Endothelial cell of umbilical vein (primary cell): ENCODE data around the gene NAV2. TPM values are rescaled to one million over a fixed set of nuclear protein-coding genes. Genes with fewer than 3 reads are reported as not detected.

Source experiments
- BruUV-seq: library from RNA; stranded (reverse); fragments of 400-500 nt; replicated peaks from 2 replicates; lab custom pipeline; 2021; lab: Mats Ljungman, UMichigan
- CTCF ChIA-PET: fragments of 300-600, 350-600 bp; sonication (Branson Sonifier 250); formaldehyde crosslinking; loops from one replicate; lab custom pipeline; 2021; ENCODE audit warnings: antibody characterized with exemption, inconsistent platforms; lab: Charles Lee
- POLR2A ChIA-PET: fragments of 300-600, 350-600 bp; sonication (Branson Sonifier 250); formaldehyde crosslinking; loops from one replicate; lab custom pipeline; 2021; ENCODE audit warnings: antibody characterized with exemption, inconsistent platforms; lab: Charles Lee
- DNase-seq: peaks from one replicate; pipeline ENCODE4 v3.0.0-alpha.2; 2011; ENCODE audit warnings: low read depth, low spot score
- FAIRE-seq: peaks from 2 replicates; lab custom pipeline; 2011; peaks lifted over from hg19 to GRCh38; lab: Jason Lieb, UNC
- H2AFZ ChIP-seq: 2 replicates; pipeline ENCODE4 v1.6.0; 2012; ENCODE audit warnings: low read depth, low read length, control low read depth, inconsistent platforms
- H3K27ac ChIP-seq: 2 replicates; pipeline ENCODE4 v1.5.1; 2011; ENCODE audit warnings: low read depth, mild to moderate bottlenecking, control low read depth, low read length, moderate library complexity; ENCODE audit not compliant: insufficient read depth
- H3K27me3 ChIP-seq, 2 experiments: 2 replicates each; pipeline versions ENCODE4 v1.6.0 to v1.6.1; 2011; ENCODE audit warnings: low read length in 2 of 2, mixed read lengths in 1 of 2; ENCODE audit not compliant: control insufficient read depth in 2 of 2, insufficient read depth in 2 of 2
- H3K36me3 ChIP-seq, 2 experiments: 2 replicates in 1 of 2; 3 replicates in 1 of 2; pipeline ENCODE4 v1.5.1; 2011; ENCODE audit warnings: low read length in 2 of 2, mild to moderate bottlenecking in 1 of 2, moderate library complexity in 1 of 2; ENCODE audit not compliant: control insufficient read depth in 2 of 2, insufficient read depth in 2 of 2; ENCODE audit errors: extremely low read depth in 1 of 2
- H3K4me1 ChIP-seq: 3 replicates; pipeline ENCODE4 v1.5.1; 2011; ENCODE audit warnings: mild to moderate bottlenecking, low read length; ENCODE audit not compliant: control insufficient read depth, insufficient read depth; ENCODE audit errors: extremely low read depth
- H3K4me2 ChIP-seq: 2 replicates; pipeline ENCODE4 v1.6.1; 2011; ENCODE audit warnings: low read length, control low read depth, mixed read lengths; ENCODE audit not compliant: insufficient read depth
- H3K4me3 ChIP-seq, 3 experiments: fragments of 200-600 bp in 1 of 3; sonication (generic), shearing (Covaris generic) in 1 of 3; replicated peaks in 1 of 3; 2 replicates each; pipeline ENCODE4 v1.5.1; 2011 to 2016; ENCODE audit warnings: control low read depth in 3 of 3, low read length in 3 of 3, mild to moderate bottlenecking in 2 of 3, inconsistent platforms in 1 of 3, low read depth in 1 of 3, moderate library complexity in 1 of 3; ENCODE audit not compliant: insufficient read depth in 1 of 3
- H3K79me2 ChIP-seq: 2 replicates; pipeline ENCODE4 v1.6.0; 2012; ENCODE audit warnings: low read length, inconsistent platforms; ENCODE audit not compliant: control insufficient read depth, insufficient read depth
- H3K9ac ChIP-seq: replicated peaks from 2 replicates; pipeline ENCODE3; 2011; ENCODE audit warnings: low read length, control low read depth; ENCODE audit not compliant: insufficient read depth; ENCODE audit errors: extremely low read depth
- H3K9me1 ChIP-seq: replicated peaks from 3 replicates; pipeline ENCODE4 v1.6.0; 2011; ENCODE audit warnings: mild to moderate bottlenecking, low read length; ENCODE audit not compliant: control insufficient read depth, insufficient read depth; ENCODE audit errors: extremely low read depth
- H3K9me3 ChIP-seq: replicated peaks from 2 replicates; pipeline ENCODE4 v1.5.1; 2012; ENCODE audit warnings: low read length, inconsistent platforms; ENCODE audit not compliant: control insufficient read depth, insufficient read depth
- H4K20me1 ChIP-seq: replicated peaks from 2 replicates; pipeline ENCODE3; 2011; ENCODE audit warnings: mild to moderate bottlenecking, low read length; ENCODE audit not compliant: control insufficient read depth, insufficient read depth; ENCODE audit errors: extremely low read depth
- EZH2 ChIP-seq: IDR thresholded peaks from 2 replicates; pipeline ENCODE4 v1.6.1; 2012; ENCODE audit warnings: borderline replicate concordance, low read depth, mild to moderate bottlenecking, moderate library complexity, low read length, inconsistent platforms; ENCODE audit not compliant: severe bottlenecking
- FOS ChIP-seq: IDR thresholded peaks from 2 replicates; pipeline ENCODE4 v1.6.1; 2011; ENCODE audit warnings: mild to moderate bottlenecking, low read length, moderate library complexity, borderline replicate concordance; ENCODE audit not compliant: insufficient read depth
- GATA2 ChIP-seq: IDR thresholded peaks from 2 replicates; pipeline ENCODE4 v1.7.0; 2011; ENCODE audit warnings: low read depth, mild to moderate bottlenecking, moderate library complexity, mixed read lengths, low read length; ENCODE audit not compliant: insufficient read length, insufficient read depth
- JUN ChIP-seq: IDR thresholded peaks from 2 replicates; pipeline ENCODE4 v1.6.1; 2011; ENCODE audit warnings: borderline replicate concordance, low read depth; ENCODE audit not compliant: insufficient read length, insufficient read depth
- MYC ChIP-seq: IDR thresholded peaks from one replicate; pipeline ENCODE4 v1.6.1; 2011; ENCODE audit warnings: mild to moderate bottlenecking, low read depth, low read length
- POLR2A ChIP-seq: IDR thresholded peaks from 2 replicates; pipeline ENCODE4 v1.6.1; 2012; ENCODE audit warnings: low read depth, mild to moderate bottlenecking, control low read depth, low read length
- POLR2AphosphoS5 ChIP-seq: IDR thresholded peaks from 2 replicates; pipeline ENCODE4 v1.6.1; 2012; ENCODE audit warnings: low read depth, mild to moderate bottlenecking, control low read depth, low read length, moderate library complexity; ENCODE audit not compliant: insufficient read depth
- dilution Hi-C: fragments of 300-500 bp; cut with MboI; formaldehyde crosslinking; loops from one replicate; pipeline ENCODE4 v1.15.0; 2019; ENCODE audit warnings: low sequenced_read_pairs; ENCODE audit not compliant: extremely low pct_ligation_motif_present
- intact Hi-C: fragments of 100-400 bp; cut with micrococcal nuclease; formaldehyde crosslinking; loops from one replicate; pipeline ENCODE4 v1.10.0; 2022
- polyA plus RNA-seq, 4 experiments: library from polyadenylated mRNA; depleted of rRNA in 3 of 4; stranded (reverse) in 3 of 4; unstranded in 1 of 4; fragments of >200 nt; gene quantifications; 2 replicates each; pipeline versions ENCODE4 v1.2.1 to v1.2.3, GENCODE V29; 2011 to 2012; ENCODE audit warnings: missing spikeins in 1 of 4
- total RNA-seq: library from RNA; stranded (reverse); gene quantifications from 2 replicates; pipeline ENCODE4 v1.2.3, GENCODE V29; 2021
- TF ChIP-seq, protein P1 (sequence below): IDR thresholded peaks from 2 replicates; pipeline ENCODE4 v1.6.1; 2011; ENCODE audit not compliant: insufficient read depth, insufficient read length
- TF ChIP-seq, protein P2 (sequence below), 2 donors: IDR thresholded peaks; 1 replicate in 1 of 2; 2 replicates in 1 of 2; pipeline ENCODE4 v1.5.1; 2011; ENCODE audit warnings: low read length in 2 of 2, mild to moderate bottlenecking in 2 of 2, moderate library complexity in 2 of 2, control low read depth in 1 of 2, inconsistent platforms in 1 of 2, low read depth in 1 of 2; ENCODE audit not compliant: insufficient read depth in 1 of 2; ENCODE audit errors: extremely low read depth in 1 of 2

NAV2 gene
- total and polyA plus RNA-seq, 2 donors (not counting 3 experiments of a cell fraction or from before 2014, with no cell fraction given): 10.9 to 68.0 TPM

DNA sequence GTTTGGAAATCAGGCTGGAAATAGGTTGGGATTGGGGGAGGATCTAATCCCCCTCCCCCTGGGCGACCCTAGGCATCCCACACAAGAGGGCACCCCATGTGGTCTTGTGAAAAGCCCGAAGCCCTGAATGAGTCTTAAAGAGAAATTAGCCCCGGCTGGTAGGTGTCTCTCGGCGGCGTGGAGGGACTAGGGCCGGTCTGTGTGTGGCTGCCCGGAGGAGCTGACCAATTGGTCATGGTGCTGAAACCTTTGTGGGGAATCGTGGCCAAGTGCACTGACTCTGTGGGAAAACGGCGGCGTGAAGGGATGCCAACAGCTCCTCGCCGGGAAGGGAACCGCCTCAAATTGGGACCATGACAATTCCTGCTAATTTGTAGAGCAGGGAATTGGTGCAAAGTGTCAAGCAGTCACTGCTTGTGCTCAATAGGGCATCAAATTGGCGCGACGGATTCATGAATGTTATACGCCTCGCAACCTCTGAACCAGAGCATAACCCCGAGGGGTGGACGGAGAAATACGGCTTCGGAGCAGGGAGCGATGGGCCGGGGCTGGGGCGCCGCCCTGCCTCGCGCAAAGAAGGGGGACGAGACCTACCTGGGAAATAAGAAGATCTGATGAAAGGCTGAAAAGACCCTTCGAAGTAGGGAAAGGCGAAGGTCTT is 446.1 kb downstream of the NAV2 start:
- no peaks in the 10 kb centered on the region for H3K36me3 ChIP-seq
- dilution Hi-C loops (no loop called here), intact Hi-C loops (no loop called here)
- FAIRE-seq (peak; percentile 55), DNase-seq (peak; percentile 60)
- TF ChIP-seq EZH2: peak; percentile 64
- TF ChIP-seq FOS: no peak
- no peak for TF ChIP-seq MYC
- no peak overlapping the region for H3K27ac ChIP-seq
- no peaks in the 10 kb centered on the region for H4K20me1 ChIP-seq
- no peak overlapping the region for H3K4me2 ChIP-seq
- ChIA-PET CTCF (interaction anchor here (1.0 to 1.8 kb wide), 3 partner anchors 9 to 31 kb away, joined by 3 to 6 read pairs (median 4); no protein-coding TSS in a partner anchor), POLR2A (no interaction called here)
- H3K9ac ChIP-seq: no peak overlapping the region
- no peak overlapping the region for H2AFZ ChIP-seq
- H3K9me3 ChIP-seq: no peaks in the 10 kb centered on the region
- no TSS peak for BruUV-seq
- H3K4me3 ChIP-seq: no peak overlapping the region
- H3K79me2 ChIP-seq: no peaks in the 10 kb centered on the region
- peaks cover 8% of the 10 kb centered on the region for H3K4me1 ChIP-seq
- no peaks in the 10 kb centered on the region for H3K9me1 ChIP-seq
- H3K27me3 ChIP-seq: peaks cover 89 to 98% of the 10 kb centered on the region in 2 experiments

DNA sequence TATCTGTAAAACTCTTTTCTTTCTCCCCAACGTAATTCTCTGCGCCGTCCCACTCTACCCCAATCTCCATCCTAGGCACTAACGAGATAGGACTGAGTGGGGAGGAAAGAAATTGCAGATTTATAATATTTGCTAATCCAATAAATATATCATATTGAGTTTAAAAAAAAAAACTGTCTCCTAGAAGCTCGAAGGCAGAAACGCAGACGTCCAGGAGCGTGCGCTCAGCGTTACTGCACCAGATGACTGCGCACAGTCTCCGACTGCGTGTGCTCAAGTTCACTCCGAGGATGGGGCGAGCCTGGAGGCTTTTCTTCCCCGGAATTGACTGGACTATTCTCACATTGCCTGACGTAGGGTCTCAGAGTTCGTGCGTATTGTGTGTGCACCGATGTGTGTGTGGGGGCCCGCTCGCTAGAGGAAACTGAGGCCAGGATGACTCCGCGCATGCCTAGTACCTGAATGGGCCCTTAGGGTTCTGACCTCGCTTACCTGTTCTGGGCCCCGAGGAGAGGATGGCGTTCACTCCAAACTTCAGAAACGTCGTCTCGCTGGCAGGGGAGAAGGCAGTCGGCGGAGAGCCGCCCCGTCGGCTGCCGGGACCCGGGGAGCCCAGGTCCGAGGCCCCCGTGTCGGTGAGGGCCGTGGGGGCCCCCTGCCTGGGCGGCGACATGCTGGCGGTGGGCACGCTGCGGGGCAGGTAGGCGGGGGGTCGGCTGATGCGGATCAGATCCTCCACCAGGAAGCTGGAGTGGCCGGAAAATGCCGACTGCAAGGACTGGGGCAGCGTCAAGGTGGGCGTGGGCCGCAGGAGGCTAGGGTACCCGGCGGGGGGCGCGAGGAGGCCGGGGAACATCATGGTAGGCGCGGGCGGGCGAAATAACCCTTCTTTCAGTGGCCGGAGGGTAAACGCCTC is 447.1 kb downstream of the NAV2 start:
- Histone ChIP-seq H3K27ac (no peak overlapping the region), H3K4me1 (peaks cover 8% of the 10 kb centered on the region), H3K4me2 (no peak overlapping the region), H3K9me3 (no peaks in the 10 kb centered on the region), H2AFZ (no peak overlapping the region), H3K9ac (no peak overlapping the region), H3K79me2 (no peaks in the 10 kb centered on the region), H3K27me3 (peaks cover 89 to 98% of the 10 kb centered on the region in 2 experiments), H3K36me3 (no peaks in the 10 kb centered on the region), H4K20me1 (no peaks in the 10 kb centered on the region), H3K9me1 (no peaks in the 10 kb centered on the region), H3K4me3 (no peak overlapping the region)
- dilution Hi-C loops: no loop called here
- TF ChIP-seq JUN: no peak
- TF ChIP-seq POLR2AphosphoS5: no peak
- no peak for TF ChIP-seq MYC
- TF ChIP-seq GATA2: no peak
- no peak for TF ChIP-seq POLR2A
- TF ChIP-seq, protein P1, sequence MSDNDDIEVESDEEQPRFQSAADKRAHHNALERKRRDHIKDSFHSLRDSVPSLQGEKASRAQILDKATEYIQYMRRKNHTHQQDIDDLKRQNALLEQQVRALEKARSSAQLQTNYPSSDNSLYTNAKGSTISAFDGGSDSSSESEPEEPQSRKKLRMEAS: no peak
- TF ChIP-seq FOS: no peak
- TF ChIP-seq EZH2: peak; percentile 76
- TF ChIP-seq, protein P2, sequence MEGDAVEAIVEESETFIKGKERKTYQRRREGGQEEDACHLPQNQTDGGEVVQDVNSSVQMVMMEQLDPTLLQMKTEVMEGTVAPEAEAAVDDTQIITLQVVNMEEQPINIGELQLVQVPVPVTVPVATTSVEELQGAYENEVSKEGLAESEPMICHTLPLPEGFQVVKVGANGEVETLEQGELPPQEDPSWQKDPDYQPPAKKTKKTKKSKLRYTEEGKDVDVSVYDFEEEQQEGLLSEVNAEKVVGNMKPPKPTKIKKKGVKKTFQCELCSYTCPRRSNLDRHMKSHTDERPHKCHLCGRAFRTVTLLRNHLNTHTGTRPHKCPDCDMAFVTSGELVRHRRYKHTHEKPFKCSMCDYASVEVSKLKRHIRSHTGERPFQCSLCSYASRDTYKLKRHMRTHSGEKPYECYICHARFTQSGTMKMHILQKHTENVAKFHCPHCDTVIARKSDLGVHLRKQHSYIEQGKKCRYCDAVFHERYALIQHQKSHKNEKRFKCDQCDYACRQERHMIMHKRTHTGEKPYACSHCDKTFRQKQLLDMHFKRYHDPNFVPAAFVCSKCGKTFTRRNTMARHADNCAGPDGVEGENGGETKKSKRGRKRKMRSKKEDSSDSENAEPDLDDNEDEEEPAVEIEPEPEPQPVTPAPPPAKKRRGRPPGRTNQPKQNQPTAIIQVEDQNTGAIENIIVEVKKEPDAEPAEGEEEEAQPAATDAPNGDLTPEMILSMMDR (IDR thresholded peaks at IDR 0.05; ENCODE audit: extremely low read depth in 1 of 2, insufficient read depth in 1 of 2, low read depth in 1 of 2, low read length in 2 of 2): no peak
- ChIA-PET POLR2A (no interaction called here), CTCF (interaction anchor here (1.5 kb wide), 1 partner anchor 11 kb away, joined by 5 read pairs; no protein-coding TSS in a partner anchor)
- intact Hi-C loops: loop anchor here (10.0 kb wide), 1 partner anchor 445 kb away; no protein-coding TSS in a partner anchor
- FAIRE-seq (no peak), DNase-seq (no peak)
- BruUV-seq: no TSS peak
